Measurements from ENCODE around the gene L3MBTL3. TPM values are rescaled to one million over a fixed set of nuclear protein-coding genes. Genes with fewer than 3 reads are reported as not detected.

L3MBTL3 gene
- total RNA-seq, 1 experiment from 2014 or later: 31.5 TPM

DNA sequence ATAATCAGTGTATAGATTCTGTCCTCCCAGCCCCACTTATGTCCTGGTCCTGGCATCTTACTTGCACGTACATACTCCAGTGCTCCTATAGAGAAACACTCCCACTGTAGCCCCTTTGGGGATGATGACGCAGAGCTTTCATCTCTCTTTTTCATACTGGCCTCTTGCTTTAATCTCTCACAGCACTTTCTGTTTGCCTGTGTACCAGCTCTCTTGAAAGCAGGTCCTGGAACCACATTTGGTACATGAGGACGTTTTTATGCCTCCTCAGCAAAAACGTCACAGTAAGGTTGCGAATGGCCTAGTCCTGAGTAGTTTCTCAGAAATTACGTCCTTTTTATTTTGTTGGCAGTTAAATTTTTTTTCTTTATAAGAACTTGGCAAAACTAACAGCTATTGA lies 10.8 kb downstream of the L3MBTL3 start:
- H3K27ac ChIP-seq (ENCODE audit: low read depth, low read length): no peak overlapping the region
- no peaks in the 10 kb centered on the region for H3K9me3 ChIP-seq (ENCODE audit: control insufficient read depth in 1 of 2, insufficient read depth in 1 of 2, low read depth in 1 of 2, low read length in 2 of 2)
- H3K9ac ChIP-seq (ENCODE audit: low read length): no peak overlapping the region
- intact Hi-C loops (cut with micrococcal nuclease): no loop called here
- DNase-seq (ENCODE audit: low read depth, low spot score): no peak
- no peak overlapping the region for H3K4me3 ChIP-seq (replicated peaks in 1 of 2; ENCODE audit: low read depth in 1 of 2, low read length in 2 of 2)
- no peak for ATAC-seq
- peaks cover 34% of the 10 kb centered on the region; the same call in 1 of the 2 replicates for H3K79me2 ChIP-seq (ENCODE audit: insufficient read depth, low read length)
- H3K27me3 ChIP-seq (ENCODE audit: insufficient read depth, low read length): no peaks in the 10 kb centered on the region
- TF ChIP-seq SP1 (IDR thresholded peaks at IDR 0.05; ENCODE audit: low read depth) (no peak), SRF (IDR thresholded peaks at IDR 0.05; ENCODE audit: low read depth) (no peak)
- H3K4me1 ChIP-seq (ENCODE audit: control insufficient read depth in 1 of 2, insufficient read depth in 2 of 2, low read length in 2 of 2): peaks cover 11% of the 10 kb centered on the region in 2 experiments
- no peaks in the 10 kb centered on the region for H4K20me1 ChIP-seq (ENCODE audit: insufficient read depth)
- H2AFZ ChIP-seq (ENCODE audit: low read depth, low read length, poor library complexity, severe bottlenecking): no peak overlapping the region
- H3K36me3 ChIP-seq (ENCODE audit: control insufficient read depth in 1 of 2, insufficient read depth in 2 of 2, low read length in 2 of 2): peaks cover 4 to 8% of the 10 kb centered on the region in 2 experiments; a peak in 2 of 4 replicates
- ChIA-PET RAD21 (ENCODE audit: low non-redundant PET in 1 of 2, low total read pairs in 2 of 2, uncharacterized antibody in 2 of 2, unreplicated experiment in 2 of 2) (no interaction called here), CTCF (interaction anchor here (1.0 to 1.6 kb wide), 2 partner anchors 8 to 431 kb away, joined by 3 to 4 read pairs; no protein-coding TSS in a partner anchor), POLR2A (no interaction called here)
- BruUV-seq (replicated peaks): no TSS peak
- no peaks in the 10 kb centered on the region for H3K9me2 ChIP-seq (ENCODE audit: insufficient read depth)
- H3K4me2 ChIP-seq (ENCODE audit: low read length): no peak overlapping the region

DNA sequence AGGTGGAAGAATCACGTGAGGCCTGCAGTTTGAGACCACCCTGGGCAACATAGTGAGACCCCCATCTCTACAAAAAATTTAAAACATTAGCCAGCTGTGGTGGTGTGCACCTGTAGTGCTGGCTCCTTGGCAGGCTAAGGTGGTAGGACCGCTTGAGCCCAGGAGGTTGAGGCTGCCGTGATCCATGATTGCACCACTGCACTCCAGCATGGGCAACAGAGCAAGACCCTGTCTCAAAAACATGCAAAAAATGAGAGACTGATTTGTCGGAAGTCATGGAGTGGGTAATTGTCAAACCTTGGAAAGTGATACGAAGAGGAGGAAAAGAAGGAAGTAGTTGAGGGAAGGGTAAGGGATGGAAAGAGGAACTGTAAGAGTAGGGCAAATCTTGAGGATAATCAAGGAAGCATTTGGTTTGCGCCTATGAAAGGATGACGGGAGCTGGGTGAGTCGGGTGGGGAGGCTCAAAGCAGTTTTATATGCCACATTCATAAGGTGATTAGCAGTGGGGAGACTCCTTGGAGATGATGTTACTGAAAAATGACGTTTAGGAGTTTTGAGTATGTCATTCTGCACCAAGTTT lies 14.5 kb downstream of the L3MBTL3 start:
- Histone ChIP-seq H3K4me2 (ENCODE audit: low read length) (no peak overlapping the region), H3K4me1 (ENCODE audit: control insufficient read depth in 1 of 2, insufficient read depth in 2 of 2, low read length in 2 of 2) (peaks cover 23 to 26% of the 10 kb centered on the region in 2 experiments), H3K9me2 (ENCODE audit: insufficient read depth) (no peaks in the 10 kb centered on the region), H3K9ac (ENCODE audit: low read length) (no peak overlapping the region), H3K27ac (ENCODE audit: low read depth, low read length) (no peak overlapping the region), H3K79me2 (ENCODE audit: insufficient read depth, low read length) (peaks cover 37% of the 10 kb centered on the region), H3K36me3 (ENCODE audit: control insufficient read depth in 1 of 2, insufficient read depth in 2 of 2, low read length in 2 of 2) (no peaks in the 10 kb centered on the region), H2AFZ (ENCODE audit: low read depth, low read length, poor library complexity, severe bottlenecking) (no peak overlapping the region), H3K4me3 (replicated peaks in 1 of 2; ENCODE audit: low read depth in 1 of 2, low read length in 2 of 2) (no peak overlapping the region), H3K9me3 (ENCODE audit: control insufficient read depth in 1 of 2, insufficient read depth in 1 of 2, low read depth in 1 of 2, low read length in 2 of 2) (no peaks in the 10 kb centered on the region), H4K20me1 (ENCODE audit: insufficient read depth) (no peaks in the 10 kb centered on the region), H3K27me3 (ENCODE audit: insufficient read depth, low read length) (no peaks in the 10 kb centered on the region)
- no peak for TF ChIP-seq REST (IDR thresholded peaks at IDR 0.05; ENCODE audit: low read depth)
- ChIA-PET RAD21 (ENCODE audit: low non-redundant PET in 1 of 2, low total read pairs in 2 of 2, uncharacterized antibody in 2 of 2, unreplicated experiment in 2 of 2) (no interaction called here), POLR2A (no interaction called here), CTCF (interaction anchor here (3.4 kb wide), 1 partner anchor 12 kb away, joined by 15 read pairs; no protein-coding TSS in a partner anchor)
- no peak for DNase-seq (ENCODE audit: low read depth, low spot score)
- no TSS peak for BruUV-seq (replicated peaks)
- ATAC-seq: no peak
- intact Hi-C loops (cut with micrococcal nuclease): no loop called here

Measured in HCT116 (cell line).